BLaER1 treated with 17β-estradiol and CSF1 and Interleukin-3, amounts not matched to agents 10 nM and 100 nM (cell line): ENCODE results near the gene TNF.

Experiments used
- H3K27ac ChIP-seq, 11 experiments: shearing (Covaris generic); formaldehyde crosslinking; 2 replicates each; pipeline ENCODE4 v1.8.1; 2022
- H3K27me3 ChIP-seq, 11 experiments: shearing (Covaris generic); formaldehyde crosslinking; 2 replicates each; pipeline ENCODE4 v1.8.1; 2022
- H3K36me3 ChIP-seq, 11 experiments: shearing (Covaris generic); formaldehyde crosslinking; 2 replicates each; pipeline ENCODE4 v1.8.1; 2022
- H3K4me1 ChIP-seq, 10 experiments: shearing (Covaris generic); formaldehyde crosslinking; 2 replicates each; pipeline ENCODE4 v1.8.1; 2022
- H3K4me2 ChIP-seq, 11 experiments: shearing (Covaris generic); formaldehyde crosslinking; 2 replicates each; pipeline ENCODE4 v1.8.1; 2022
- H3K4me3 ChIP-seq, 10 experiments: shearing (Covaris generic); formaldehyde crosslinking; 2 replicates each; pipeline ENCODE4 v1.8.1; 2022
- H3K9ac ChIP-seq, 11 experiments: shearing (Covaris generic); formaldehyde crosslinking; 2 replicates each; pipeline ENCODE4 v1.8.1; 2022
- H3K9me3 ChIP-seq, 11 experiments: shearing (Covaris generic); formaldehyde crosslinking; replicated peaks in 1 of 11; 2 replicates each; pipeline ENCODE4 v1.8.1; 2022
- H4K20me1 ChIP-seq, 11 experiments: shearing (Covaris generic); formaldehyde crosslinking; 2 replicates each; pipeline ENCODE4 v1.8.1; 2022
- Cebpa-rat ChIP-seq, 11 experiments: shearing (Covaris generic); IDR thresholded peaks; 2 replicates each; pipeline ENCODE4 v1.8.1; 2022

The TNF gene

DNA sequence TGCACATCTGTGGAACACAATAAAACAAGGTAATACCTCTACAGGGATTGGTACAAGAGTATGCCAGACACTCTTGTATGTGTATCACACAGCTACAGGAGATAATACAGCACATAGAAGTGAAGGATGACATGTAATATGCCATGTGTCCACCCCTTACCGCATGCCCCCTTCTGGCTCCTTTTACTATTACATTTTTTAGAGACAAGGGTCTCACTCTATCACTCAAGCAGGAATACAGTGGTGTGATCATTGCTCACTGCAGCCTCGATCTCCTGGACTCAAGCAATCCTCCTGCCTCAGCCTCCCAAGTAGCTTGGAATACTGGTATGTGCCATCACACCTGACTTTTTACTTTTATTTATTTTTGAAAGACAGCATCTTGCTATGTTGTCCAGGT is 21.6 kb downstream of the TNF start:
- no peaks in the 10 kb centered on the region for H3K27me3 ChIP-seq
- H3K27ac ChIP-seq, result peak overlapping the region in 3 of 11 experiments; percentile 3 to 51 (median 18); a peak in 2 of 22 replicates
- no peak overlapping the region for H3K4me3 ChIP-seq
- TF ChIP-seq Cebpa-rat (IDR thresholded peaks at IDR 0.05), result no peak
- no peaks in the 10 kb centered on the region for H3K36me3 ChIP-seq
- H3K4me2 ChIP-seq, result 0 out of 22 replicates have a peak overlapping the region, but pooled peaks of 1 of the 11 experiments have one; percentile 9
- H3K9me3 ChIP-seq, result peaks cover 0 to 14% (median 8%) of the 10 kb centered on the region in 11 experiments; a peak in 11 of 22 replicates
- no peaks in the 10 kb centered on the region for H4K20me1 ChIP-seq
- H3K4me1 ChIP-seq, result peaks cover 32 to 58% (median 45%) of the 10 kb centered on the region in 10 experiments
- H3K9ac ChIP-seq, result no peak overlapping the region

DNA sequence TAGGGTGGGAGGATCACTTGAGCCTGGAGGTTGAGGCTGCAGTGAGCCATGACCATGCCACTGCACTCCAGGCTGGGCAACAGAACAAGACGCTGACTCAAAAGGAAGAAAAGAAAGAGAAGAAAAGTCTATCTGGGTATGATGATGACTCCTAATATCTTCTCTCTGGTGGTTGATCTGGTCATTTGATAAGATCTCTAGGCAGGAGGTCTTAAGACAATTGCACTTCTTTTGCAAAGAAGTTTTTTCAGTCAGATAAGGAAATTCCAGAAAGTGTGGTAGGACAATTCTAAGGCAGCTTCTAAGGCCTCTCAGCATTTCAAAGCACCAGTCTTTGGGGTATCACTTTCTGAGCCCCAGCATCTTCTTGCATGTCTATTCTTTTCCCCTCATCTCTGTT is 32.0 kb downstream of the TNF start:
- TF ChIP-seq Cebpa-rat (IDR thresholded peaks at IDR 0.05), result no peak

DNA sequence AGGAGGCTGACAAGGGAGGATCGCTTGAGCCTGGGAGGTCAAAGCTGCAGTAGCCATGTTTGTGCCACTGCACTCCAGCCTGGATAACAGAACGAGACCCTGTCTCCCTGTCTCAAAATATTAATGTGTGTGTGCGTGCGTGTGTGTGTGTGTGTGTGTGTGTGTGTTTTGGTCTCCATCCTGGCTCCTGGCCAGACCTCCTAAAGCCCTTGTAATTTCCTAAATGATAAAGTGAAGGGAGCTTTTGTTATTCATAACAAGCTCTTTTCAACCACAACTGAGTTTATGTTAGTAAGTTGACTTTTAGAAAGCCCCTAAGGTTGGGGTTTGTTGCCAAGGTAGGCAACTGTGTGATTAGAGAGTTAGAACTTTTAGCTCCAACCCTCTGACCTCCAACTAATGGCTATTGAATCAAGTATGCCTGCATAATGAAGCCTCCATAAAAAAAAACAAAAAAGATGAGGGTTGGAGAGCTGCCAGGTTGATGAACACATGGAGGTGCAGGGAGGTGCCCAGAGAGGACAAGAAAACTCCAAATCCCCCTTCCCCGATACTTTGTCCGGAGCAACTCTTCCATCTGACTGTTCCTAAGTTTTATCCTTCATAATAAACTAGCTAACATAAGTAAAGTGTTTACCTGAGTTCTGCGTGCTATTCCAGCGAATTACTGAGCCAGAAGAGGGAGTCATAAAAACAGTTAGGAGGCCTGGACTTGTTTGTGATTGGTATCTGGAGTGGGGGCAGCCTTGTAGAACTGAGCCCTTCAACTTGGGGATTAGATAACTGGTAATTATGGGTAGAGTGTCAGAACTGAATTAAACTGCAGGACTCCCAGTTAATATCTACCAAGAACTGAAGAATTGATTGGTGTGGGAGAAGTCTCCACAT is 34.4 kb downstream of the TNF start:
- peaks cover 13 to 29% (median 24%) of the 10 kb centered on the region in 10 experiments for H3K4me1 ChIP-seq
- no peak overlapping the region for H3K27ac ChIP-seq
- H3K9me3 ChIP-seq, result no peaks in the 10 kb centered on the region
- TF ChIP-seq Cebpa-rat (IDR thresholded peaks at IDR 0.05), result no peak
- no peak overlapping the region for H3K4me3 ChIP-seq
- no peak overlapping the region for H3K4me2 ChIP-seq
- no peak overlapping the region for H3K9ac ChIP-seq
- H3K36me3 ChIP-seq, result no peaks in the 10 kb centered on the region
- peaks cover 0 to 4% (median 0%) of the 10 kb centered on the region in 11 experiments; a peak in 2 of 22 replicates for H3K27me3 ChIP-seq
- H4K20me1 ChIP-seq, result no peaks in the 10 kb centered on the region; a peak in 1 of 22 replicates

More for the DNA sequence above, 32.0 kb downstream of the TNF start:
- no peaks in the 10 kb centered on the region for H3K27me3 ChIP-seq
- no peaks in the 10 kb centered on the region for H3K36me3 ChIP-seq
- H4K20me1 ChIP-seq, result no peaks in the 10 kb centered on the region
- H3K4me1 ChIP-seq, result peaks cover 7 to 16% (median 9%) of the 10 kb centered on the region in 10 experiments; a peak in 12 of 20 replicates
- no peak overlapping the region for H3K27ac ChIP-seq
- H3K4me2 ChIP-seq, result no peak overlapping the region
- no peak overlapping the region for H3K4me3 ChIP-seq
- no peaks in the 10 kb centered on the region for H3K9me3 ChIP-seq
- H3K9ac ChIP-seq, result no peak overlapping the region

DNA sequence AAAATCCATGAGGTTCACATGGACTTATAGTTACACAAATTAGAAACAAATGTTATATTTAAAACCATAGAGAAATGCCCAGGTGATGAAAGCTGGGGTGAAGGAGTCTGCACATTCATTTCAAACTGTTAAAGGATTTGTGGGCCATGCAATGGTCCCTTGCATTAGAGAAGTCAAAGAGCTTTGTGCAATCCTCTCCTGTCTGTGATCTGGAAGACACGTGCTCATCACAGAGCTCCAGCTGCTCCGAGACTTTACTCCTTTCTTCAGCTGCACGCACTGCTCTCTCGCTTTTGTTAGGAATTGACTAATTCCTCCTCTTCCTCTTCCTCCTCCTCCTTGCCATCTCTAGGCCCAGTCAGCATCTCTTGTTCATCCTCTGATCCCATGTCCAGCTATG is 35.6 kb downstream of the TNF start:
- Histone ChIP-seq H3K4me3 (no peak overlapping the region), H3K4me2 (peak overlapping the region in 1 of 11 experiments; percentile 27; a peak in 1 of 22 replicates), H3K4me1 (peaks cover 24 to 38% (median 34%) of the 10 kb centered on the region in 10 experiments), H4K20me1 (no peaks in the 10 kb centered on the region; a peak in 1 of 22 replicates), H3K27ac (no peak overlapping the region), H3K36me3 (no peaks in the 10 kb centered on the region), H3K9ac (no peak overlapping the region), H3K9me3 (no peaks in the 10 kb centered on the region), H3K27me3 (peaks cover 0 to 4% (median 0%) of the 10 kb centered on the region in 11 experiments; a peak in 2 of 22 replicates)
- TF ChIP-seq Cebpa-rat (IDR thresholded peaks at IDR 0.05), result no peak

DNA sequence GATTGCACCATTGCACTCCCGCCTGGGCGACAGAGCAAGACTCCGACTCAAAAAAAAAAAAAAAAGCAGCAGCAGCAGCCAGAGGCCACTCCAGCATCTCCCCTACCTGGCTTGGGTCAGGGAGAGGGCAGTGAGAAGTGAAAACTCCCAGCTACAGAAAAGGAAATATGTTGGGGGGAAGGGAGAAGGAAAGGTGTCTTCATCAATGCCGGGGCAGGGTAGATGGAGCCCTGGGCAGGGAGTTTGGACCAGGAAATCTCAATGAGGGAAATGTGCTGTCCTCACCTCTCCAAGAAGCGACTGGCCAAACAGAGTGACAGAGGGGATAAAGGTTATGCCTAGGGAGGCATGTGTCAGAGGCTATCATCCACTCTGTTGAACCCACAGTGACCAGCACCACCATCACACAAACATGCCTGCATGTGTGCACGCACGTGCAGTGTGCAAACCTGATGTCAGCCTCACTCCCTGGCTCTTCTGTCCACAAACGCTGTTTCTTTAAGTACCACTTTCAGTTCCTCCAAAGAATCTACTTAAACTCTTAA is 38.8 kb downstream of the TNF start:
- peak overlapping the region in 8 of 11 experiments; percentile 20 to 82 (median 56); a peak in 6 of 22 replicates for H3K9ac ChIP-seq
- no peaks in the 10 kb centered on the region; a peak in 1 of 22 replicates for H4K20me1 ChIP-seq
- peak overlapping the region in 9 of 11 experiments; percentile 66 to 99 (median 92); a peak in 19 of 22 replicates for H3K4me2 ChIP-seq
- peaks cover 0 to 4% (median 0%) of the 10 kb centered on the region in 11 experiments; a peak in 2 of 22 replicates for H3K27me3 ChIP-seq
- peaks cover 24 to 70% (median 35%) of the 10 kb centered on the region in 10 experiments for H3K4me1 ChIP-seq
- H3K36me3 ChIP-seq, result peaks cover 0 to 5% (median 0%) of the 10 kb centered on the region in 11 experiments; a peak in 1 of 22 replicates
- peak overlapping the region in 6 of 11 experiments; percentile 54 to 83 (median 71); a peak in 12 of 22 replicates for H3K27ac ChIP-seq
- peak overlapping the region in 1 of 10 experiments; percentile 56; a peak in 1 of 20 replicates for H3K4me3 ChIP-seq
- H3K9me3 ChIP-seq, result no peaks in the 10 kb centered on the region
- no peak for TF ChIP-seq Cebpa-rat (IDR thresholded peaks at IDR 0.05)

DNA sequence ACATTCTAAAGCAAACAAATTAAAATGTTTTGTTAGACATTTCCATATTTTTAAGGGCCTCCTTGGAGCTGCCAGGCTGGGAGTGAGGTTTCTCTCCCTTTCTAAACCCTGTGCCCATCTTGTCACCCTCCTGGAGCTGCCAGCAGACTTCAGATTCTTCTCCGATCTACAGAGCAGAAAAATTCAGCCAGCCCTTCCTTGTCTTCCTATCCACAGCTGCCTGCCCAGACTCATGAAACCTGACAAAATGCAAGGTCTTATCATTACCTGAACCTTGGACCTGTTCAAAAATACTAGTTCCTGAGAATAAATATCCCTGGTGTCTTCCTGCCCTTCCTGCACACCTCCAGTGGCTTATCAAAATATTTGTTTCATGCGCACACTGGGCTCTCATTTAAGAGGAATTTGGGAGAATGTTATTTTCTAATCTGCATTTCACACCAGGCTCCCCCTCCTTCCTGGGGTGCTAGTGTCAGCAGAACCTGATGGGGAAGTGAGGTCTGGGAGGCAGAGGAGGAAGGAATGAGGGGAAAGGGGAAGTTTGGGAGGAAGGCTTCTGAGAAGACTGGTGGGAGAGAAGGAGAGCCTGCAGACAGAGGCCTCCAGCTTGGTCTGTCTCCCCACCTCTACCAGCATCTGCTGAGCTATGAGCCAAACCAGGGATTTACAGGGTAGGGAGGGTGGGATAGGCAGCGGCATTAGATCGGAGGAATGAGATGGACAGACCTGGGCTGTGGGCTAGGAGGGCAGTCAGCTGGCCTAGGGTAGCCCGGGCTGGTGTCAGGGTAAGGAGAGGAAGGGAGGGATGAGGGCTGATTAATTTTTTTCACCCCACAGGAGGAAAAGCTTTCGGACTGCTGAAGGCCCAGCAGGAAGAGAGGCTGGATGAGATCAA is 39.6 kb downstream of the TNF start, which contains the start of gene AIF1:
AIF1 (plus strand) TSS at position 551 of the 895 bp plus-strand sequence; CDS start at position 647, 96 bp downstream.
- Histone ChIP-seq H3K4me3 (peak within 1 kb of the TSS in 6 of 10 experiments; percentile 18 to 62 (median 58); a peak in 11 of 20 replicates), H3K27ac (peak within 1 kb of the TSS in 9 of 11 experiments; percentile 31 to 83 (median 73); a peak in 18 of 22 replicates)

DNA sequence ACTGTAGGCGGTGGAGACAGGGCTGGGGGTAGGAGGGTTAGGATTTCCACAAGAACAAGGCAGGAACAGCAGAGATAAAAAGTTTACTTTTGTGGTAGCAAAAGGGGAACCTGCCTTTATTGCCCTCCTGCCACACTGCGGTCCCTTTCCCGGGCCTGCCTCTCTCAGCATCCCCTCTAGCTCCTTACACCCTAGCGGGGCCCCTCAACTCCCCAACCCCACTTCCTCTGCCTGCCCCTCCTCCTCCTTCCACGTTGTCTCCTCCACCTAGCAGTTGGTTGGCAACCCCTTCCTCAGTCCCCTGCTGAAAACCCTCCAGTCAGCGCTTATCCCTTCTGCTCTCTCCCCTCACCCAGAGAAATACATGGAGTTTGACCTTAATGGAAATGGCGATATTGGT is 40.4 kb downstream of the TNF start:
- H3K27ac ChIP-seq, result peak overlapping the region in 9 of 11 experiments; percentile 29 to 83 (median 73); a peak in 17 of 22 replicates
- H3K4me3 ChIP-seq, result peak overlapping the region in 6 of 10 experiments; percentile 18 to 62 (median 58); a peak in 11 of 20 replicates
- no peaks in the 10 kb centered on the region for H3K9me3 ChIP-seq
- H4K20me1 ChIP-seq, result no peaks in the 10 kb centered on the region; a peak in 2 of 22 replicates
- no peak for TF ChIP-seq Cebpa-rat (IDR thresholded peaks at IDR 0.05)
- peak overlapping the region in 9 of 11 experiments; percentile 1 to 82 (median 57); a peak in 18 of 22 replicates for H3K9ac ChIP-seq
- H3K4me2 ChIP-seq, result peak overlapping the region; percentile 66 to 99 (median 84)
- peaks cover 0 to 5% (median 0%) of the 10 kb centered on the region in 11 experiments; a peak in 1 of 22 replicates for H3K36me3 ChIP-seq
- peaks cover 0 to 4% (median 0%) of the 10 kb centered on the region in 11 experiments; a peak in 2 of 22 replicates for H3K27me3 ChIP-seq
- H3K4me1 ChIP-seq, result peaks cover 27 to 74% (median 40%) of the 10 kb centered on the region in 10 experiments

More for the DNA sequence above, 39.6 kb downstream of the TNF start, which contains the start of gene AIF1:
- H3K9me3 ChIP-seq, result no peaks in the 10 kb centered on the region
- peak within 1 kb of the TSS in 10 of 11 experiments; percentile 1 to 82 (median 51); a peak in 18 of 22 replicates for H3K9ac ChIP-seq
- no peaks in the 10 kb centered on the region; a peak in 1 of 22 replicates for H4K20me1 ChIP-seq
- peak within 1 kb of the TSS; percentile 66 to 99 (median 84) for H3K4me2 ChIP-seq
- peaks cover 0 to 5% (median 0%) of the 10 kb centered on the region in 11 experiments; a peak in 1 of 22 replicates for H3K36me3 ChIP-seq
- no peak for TF ChIP-seq Cebpa-rat (IDR thresholded peaks at IDR 0.05)
- H3K4me1 ChIP-seq, result peaks cover 27 to 75% (median 40%) of the 10 kb centered on the region in 10 experiments
- peaks cover 0 to 4% (median 0%) of the 10 kb centered on the region in 11 experiments; a peak in 2 of 22 replicates for H3K27me3 ChIP-seq
